GM13976 (cell line): ENCODE results near the gene CIBAR2.

ENCODE experiments used
- DNase-seq: peaks from one replicate; pipeline ENCODE4 v3.0.0; 2012; ENCODE audit warnings: low spot score
- in situ Hi-C: fragments of 300-500 bp; cut with MboI; formaldehyde crosslinking; loops from one replicate; pipeline ENCODE4 v1.12.0; 2022; ENCODE audit warnings: low sequenced_read_pairs, mixed read lengths, inconsistent platforms; ENCODE audit not compliant: unreplicated experiment
- TF ChIP-seq, protein P1 (sequence below): IDR thresholded peaks from 2 replicates; pipeline ENCODE4 v1.5.1; 2012; ENCODE audit warnings: borderline replicate concordance, mild to moderate bottlenecking; ENCODE audit not compliant: insufficient read depth; ENCODE audit errors: extremely low read depth, missing control alignments, control extremely low read depth

The CIBAR2 gene

DNA sequence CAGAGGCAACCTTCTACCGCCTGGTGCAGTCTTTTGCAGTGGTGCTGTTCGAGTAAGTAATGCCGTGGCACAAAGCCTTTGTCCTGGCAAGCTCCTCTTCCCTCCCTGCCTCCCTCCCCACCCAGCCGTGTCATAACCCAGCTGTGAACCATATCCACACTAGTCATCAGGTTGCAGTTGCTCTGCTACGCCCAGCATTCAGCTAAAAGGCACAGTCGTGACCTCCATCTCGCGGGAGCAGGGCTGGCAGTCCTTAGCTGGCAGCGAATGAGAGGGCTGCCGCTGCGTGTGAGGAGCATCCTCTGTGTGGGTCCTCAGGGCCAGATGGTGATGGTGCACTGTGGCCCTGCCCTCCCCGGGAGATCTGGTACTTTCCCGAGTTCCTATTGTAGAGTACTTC, 39.3 kb downstream of the CIBAR2 start:
- TF ChIP-seq, protein P1, sequence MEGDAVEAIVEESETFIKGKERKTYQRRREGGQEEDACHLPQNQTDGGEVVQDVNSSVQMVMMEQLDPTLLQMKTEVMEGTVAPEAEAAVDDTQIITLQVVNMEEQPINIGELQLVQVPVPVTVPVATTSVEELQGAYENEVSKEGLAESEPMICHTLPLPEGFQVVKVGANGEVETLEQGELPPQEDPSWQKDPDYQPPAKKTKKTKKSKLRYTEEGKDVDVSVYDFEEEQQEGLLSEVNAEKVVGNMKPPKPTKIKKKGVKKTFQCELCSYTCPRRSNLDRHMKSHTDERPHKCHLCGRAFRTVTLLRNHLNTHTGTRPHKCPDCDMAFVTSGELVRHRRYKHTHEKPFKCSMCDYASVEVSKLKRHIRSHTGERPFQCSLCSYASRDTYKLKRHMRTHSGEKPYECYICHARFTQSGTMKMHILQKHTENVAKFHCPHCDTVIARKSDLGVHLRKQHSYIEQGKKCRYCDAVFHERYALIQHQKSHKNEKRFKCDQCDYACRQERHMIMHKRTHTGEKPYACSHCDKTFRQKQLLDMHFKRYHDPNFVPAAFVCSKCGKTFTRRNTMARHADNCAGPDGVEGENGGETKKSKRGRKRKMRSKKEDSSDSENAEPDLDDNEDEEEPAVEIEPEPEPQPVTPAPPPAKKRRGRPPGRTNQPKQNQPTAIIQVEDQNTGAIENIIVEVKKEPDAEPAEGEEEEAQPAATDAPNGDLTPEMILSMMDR, result no peak
- DNase-seq, result no peak
- in situ Hi-C loops, result no loop called here

DNA sequence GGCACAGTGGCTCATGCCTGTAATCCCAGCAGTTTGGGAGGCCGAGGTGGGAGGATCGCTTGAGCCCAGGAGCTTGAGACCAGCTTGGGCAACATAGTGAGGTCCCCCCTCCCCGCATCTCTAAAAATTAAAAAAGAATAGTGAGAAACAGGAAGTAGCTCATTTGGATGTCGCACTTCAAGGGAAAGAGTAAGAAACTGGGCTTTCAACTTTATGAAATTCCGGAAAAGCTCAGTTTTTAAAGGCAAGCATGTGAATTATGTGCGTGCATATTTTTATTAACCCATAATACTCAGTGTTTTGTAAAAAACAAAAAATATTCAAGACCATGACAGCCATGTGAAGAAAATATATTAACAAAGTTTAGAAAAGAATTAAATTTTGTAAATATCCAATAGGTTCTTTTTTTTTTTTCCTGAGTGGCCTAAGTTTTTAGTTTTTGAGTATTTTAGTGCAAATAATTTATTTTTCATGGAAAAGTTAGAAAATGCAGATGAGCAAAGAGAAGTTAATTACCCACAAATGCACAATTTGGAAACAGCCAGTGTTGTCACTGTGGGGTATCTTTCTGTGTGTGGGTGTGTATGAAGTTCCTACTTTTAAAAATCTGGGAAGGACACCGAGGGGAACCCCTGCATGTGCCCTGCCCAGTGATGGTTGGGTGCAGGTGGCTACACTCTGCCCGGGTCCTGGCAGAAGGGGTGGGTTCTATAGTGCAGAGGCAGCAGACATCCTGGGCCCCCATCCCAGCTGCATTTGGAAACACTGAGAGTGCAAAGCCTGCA, 40.0 kb downstream of the CIBAR2 start:
- in situ Hi-C loops, result no loop called here
- TF ChIP-seq, protein P1, result no peak
- DNase-seq, result no peak

DNA sequence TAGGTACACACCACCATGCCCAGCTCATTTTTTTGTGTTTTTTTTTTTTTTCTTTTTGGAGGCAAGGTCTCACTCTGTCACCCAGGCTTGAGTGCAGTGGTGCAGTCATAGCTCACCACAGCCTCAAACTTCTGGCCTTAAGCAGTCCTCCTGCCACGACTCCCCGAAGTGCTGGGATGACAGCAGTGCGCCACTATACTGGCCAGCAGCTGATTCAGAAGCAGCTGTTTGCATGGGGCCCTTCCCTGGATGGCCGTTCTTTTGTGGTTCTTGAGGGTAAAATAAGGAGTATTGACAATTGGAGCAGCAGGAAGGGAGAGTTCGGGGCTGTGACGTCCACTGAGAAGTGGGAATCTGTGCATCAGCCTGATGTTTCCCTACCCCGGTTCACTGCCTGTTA, 43.1 kb downstream of the CIBAR2 start:
- no peak for DNase-seq
- in situ Hi-C loops, result no loop called here
- TF ChIP-seq, protein P1, result no peak

DNA sequence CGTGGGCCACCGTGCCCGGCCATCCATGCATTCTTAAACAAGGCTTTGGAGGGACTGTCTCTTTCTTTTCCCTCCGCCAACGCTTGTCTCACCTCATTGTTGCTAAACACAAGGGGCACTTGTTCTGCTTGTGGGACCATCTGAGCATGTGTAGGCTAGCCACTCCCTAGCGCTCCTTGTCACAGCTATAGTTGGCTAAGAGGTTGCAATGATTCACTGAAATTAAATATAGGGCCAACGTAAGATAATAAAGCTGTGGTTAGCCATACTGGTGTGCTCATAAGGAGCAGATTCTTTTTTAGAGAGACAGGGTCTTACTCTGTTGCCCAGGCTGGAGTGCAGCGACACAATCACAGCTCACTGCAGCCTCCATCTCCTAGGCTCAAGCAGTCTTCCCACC, 43.5 kb downstream of the CIBAR2 start:
- in situ Hi-C loops, result no loop called here
- TF ChIP-seq, protein P1, result no peak
- no peak for DNase-seq

DNA sequence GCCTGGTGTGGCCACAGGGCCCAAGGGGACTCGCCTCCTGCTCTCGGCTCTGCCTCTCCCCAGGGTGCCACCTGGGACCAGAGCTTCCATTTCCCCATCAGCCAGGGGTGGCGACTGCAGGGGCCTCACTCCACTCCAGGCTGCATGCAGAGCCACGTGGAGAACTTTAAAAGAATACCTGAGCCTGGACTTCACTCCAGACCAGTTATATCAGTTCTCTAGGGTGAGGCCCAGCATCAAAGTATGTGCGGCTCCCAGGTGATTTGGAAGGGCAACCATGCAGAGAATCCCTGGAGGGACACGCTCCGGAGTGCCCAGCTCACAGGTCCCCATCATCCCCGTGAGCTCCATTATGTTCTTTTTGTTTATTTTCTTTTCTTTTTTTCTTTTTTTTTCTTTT, 44.8 kb downstream of the CIBAR2 start:
- TF ChIP-seq, protein P1, result no peak
- in situ Hi-C loops, result no loop called here

DNA sequence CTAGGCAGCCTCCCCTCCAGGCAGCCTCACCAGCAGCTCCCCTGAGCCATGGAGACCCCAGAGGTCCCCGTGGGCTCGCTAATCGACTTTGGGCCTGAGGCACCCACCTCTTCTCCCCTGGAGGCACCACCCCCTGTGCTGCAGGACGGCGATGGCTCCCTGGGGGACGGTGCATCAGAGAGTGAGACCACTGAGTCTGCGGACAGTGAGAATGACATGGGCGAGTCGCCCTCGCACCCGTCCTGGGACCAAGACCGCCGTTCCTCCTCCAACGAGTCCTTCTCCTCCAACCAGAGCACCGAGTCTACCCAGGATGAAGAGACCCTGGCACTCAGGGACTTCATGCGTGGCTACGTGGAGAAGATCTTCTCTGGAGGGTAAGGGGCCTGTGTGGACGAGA, 45.2 kb downstream of the CIBAR2 start:
- TF ChIP-seq, protein P1, result no peak
- no peak for DNase-seq
- in situ Hi-C loops, result no loop called here

More for the DNA sequence above, 44.8 kb downstream of the CIBAR2 start:
- no peak for DNase-seq
